ENCODE results near the gene TK2.

Gene TK2

GRCh38 chr16:66510711-66511601 is 39.0 kb downstream of the TK2 start:
- H3K4me3 ChIP-seq (ENCODE audit: control insufficient read depth, low read depth, low read length): no peak overlapping the region
- no peak for DNase-seq (ENCODE audit: low read depth)
- no peak for TF ChIP-seq CTCF (conservative IDR thresholded peaks at IDR 0.05; ENCODE audit: control insufficient read depth, insufficient read depth, low read depth, low read length)

GRCh38 chr16:66510298-66510697 is 39.6 kb downstream of the TK2 start:
- no peak for DNase-seq (ENCODE audit: low read depth)
- no peak for TF ChIP-seq CTCF (conservative IDR thresholded peaks at IDR 0.05; ENCODE audit: control insufficient read depth, insufficient read depth, low read depth, low read length)
- no peak overlapping the region for H3K4me3 ChIP-seq (ENCODE audit: control insufficient read depth, low read depth, low read length)

- H3K4me3 ChIP-seq (ENCODE audit: control insufficient read depth, low read depth, low read length): no peak overlapping the region
- no peak for DNase-seq (ENCODE audit: low read depth)
- no peak for TF ChIP-seq CTCF (conservative IDR thresholded peaks at IDR 0.05; ENCODE audit: control insufficient read depth, insufficient read depth, low read depth, low read length)
Observed at GRCh38 chr16:66509576-66509975, 40.3 kb downstream of the TK2 start.

- DNase-seq (ENCODE audit: low read depth): no peak
- no peak for TF ChIP-seq CTCF (conservative IDR thresholded peaks at IDR 0.05; ENCODE audit: control insufficient read depth, insufficient read depth, low read depth, low read length)
- no peak overlapping the region for H3K4me3 ChIP-seq (ENCODE audit: control insufficient read depth, low read depth, low read length)
Observed at GRCh38 chr16:66508914-66509496, 40.9 kb downstream of the TK2 start.

- no peak overlapping the region for H3K4me3 ChIP-seq (ENCODE audit: control insufficient read depth, low read depth, low read length)
- TF ChIP-seq CTCF (conservative IDR thresholded peaks at IDR 0.05; ENCODE audit: control insufficient read depth, insufficient read depth, low read depth, low read length): no peak
- DNase-seq (ENCODE audit: low read depth): peak; percentile 30
Observed at GRCh38 chr16:66508248-66508913, 41.5 kb downstream of the TK2 start.

GRCh38 chr16:66507731-66508239 is 42.1 kb downstream of the TK2 start:
- DNase-seq (ENCODE audit: low read depth): no peak
- no peak for TF ChIP-seq CTCF (conservative IDR thresholded peaks at IDR 0.05; ENCODE audit: control insufficient read depth, insufficient read depth, low read depth, low read length)
- no peak overlapping the region for H3K4me3 ChIP-seq (ENCODE audit: control insufficient read depth, low read depth, low read length)

Measured in fibroblast of mammary gland (primary cell).